Measurements from ENCODE around the gene INIP. TPM values are rescaled to one million over a fixed set of nuclear protein-coding genes. Genes with fewer than 3 reads are reported as not detected.

INIP gene
- total and polyA plus RNA-seq, 9 of the 15 experiments (the other 6 are each of a cell fraction or from before 2014, with no cell fraction given): 11.9 to 87.9 (median 37.3) TPM

- TF ChIP-seq THAP7 (CRISPR knock-in tag; IDR thresholded peaks at IDR 0.05) (no peak), ELK1 (CRISPR knock-in tag; IDR thresholded peaks at IDR 0.05) (no peak), ZNF384 (IDR thresholded peaks at IDR 0.05; ENCODE audit: low read depth, low read length) (no peak), ZNF583 (CRISPR knock-in tag; IDR thresholded peaks at IDR 0.05) (no peak), SRSF3 (IDR thresholded peaks at IDR 0.05; ENCODE audit: insufficient read depth, low read length) (no peak), GATA2 (CRISPR knock-in tag; IDR thresholded peaks at IDR 0.05) (peak; percentile 30; the same call in 1 of the 2 replicates), SMC3 (conservative IDR thresholded peaks at IDR 0.05; ENCODE audit: insufficient read depth, low read depth, low read length) (no peak), ATF2 (CRISPR knock-in tag; IDR thresholded peaks at IDR 0.05) (no peak), ARID2 (IDR thresholded peaks at IDR 0.05) (no peak), ZNF76 (CRISPR knock-in tag; IDR thresholded peaks at IDR 0.05; ENCODE audit: borderline replicate concordance) (0 out of 2 replicates have a peak, but pooled peaks have one; percentile 50), TCF7 (IDR thresholded peaks at IDR 0.05; ENCODE audit: borderline replicate concordance) (0 out of 2 replicates have a peak, but pooled peaks have one; percentile 35), PHTF2 (CRISPR knock-in tag; IDR thresholded peaks at IDR 0.05) (0 out of 2 replicates have a peak, but pooled peaks have one; percentile 12), HEY1 (CRISPR knock-in tag; IDR thresholded peaks at IDR 0.05; ENCODE audit: borderline replicate concordance) (no peak), TEAD1 (CRISPR knock-in tag; IDR thresholded peaks at IDR 0.05) (no peak; a peak in 1 of 4 replicates), ZNF518B (CRISPR knock-in tag; IDR thresholded peaks at IDR 0.05) (no peak), PML (IDR thresholded peaks at IDR 0.05; ENCODE audit: low read length) (peak; percentile 71), NR3C1 (CRISPR knock-in tag; IDR thresholded peaks at IDR 0.05) (no peak), RBM14 (IDR thresholded peaks at IDR 0.05; ENCODE audit: borderline replicate concordance, insufficient read depth, low read depth, low read length) (no peak), HDAC8 (tag; IDR thresholded peaks at IDR 0.05) (no peak), ZFP91 (CRISPR knock-in tag; IDR thresholded peaks at IDR 0.05) (no peak)
These were observed 32.3 kb upstream of the INIP start, which contains the start of gene SNX30 (continued) for GRCh38 chr9:112750016-112750763.
